DND-41 (cell line): ENCODE measurements around the gene USP22.

Source experiments
- CTCF ChIP-seq: IDR thresholded peaks from 2 replicates; pipeline ENCODE4 v1.5.1; 2012; ENCODE audit warnings: borderline replicate concordance, low read length, moderate library complexity, mild to moderate bottlenecking; ENCODE audit not compliant: poor library complexity, severe bottlenecking; ENCODE audit errors: extremely low read depth
- EZH2 ChIP-seq: IDR thresholded peaks from 3 replicates; pipeline ENCODE4 v1.6.1; 2012; ENCODE audit warnings: borderline replicate concordance, low read depth, mild to moderate bottlenecking, moderate library complexity, low read length, inconsistent platforms; ENCODE audit not compliant: severe bottlenecking

- no peak for TF ChIP-seq CTCF
- TF ChIP-seq EZH2: no peak
Observed at GRCh38 chr17:21035406-21035805, 7.4 kb downstream of the USP22 start.
